ENCODE results near the gene AFAP1.

The AFAP1 gene

GRCh38 chr4:7842384-7843279 lies 97.0 kb downstream of the AFAP1 start:
- DNase-seq: peak; percentile 94

GRCh38 chr4:7841894-7842293 lies 97.8 kb downstream of the AFAP1 start:
- no peak for TF ChIP-seq CTCF (IDR thresholded peaks at IDR 0.05; ENCODE audit: low read depth, low read length, missing control alignments)
- Histone ChIP-seq H3K27ac (peak overlapping the region; percentile 98), H3K36me3 (replicated peaks) (peaks cover 56% of the 10 kb centered on the region), H3K27me3 (replicated peaks) (no peaks in the 10 kb centered on the region), H3K4me3 (ENCODE audit: low read depth, low read length) (no peak overlapping the region)
- in situ Hi-C loops (cut with HindIII; ENCODE audit: low pct_ligation_motif_present, low sequenced_read_pairs): no loop called here
- no peak for DNase-seq

More at GRCh38 chr4:7842384-7843279, 97.0 kb downstream of the AFAP1 start:
- peaks cover 48% of the 10 kb centered on the region for H3K36me3 ChIP-seq (replicated peaks)
- no peaks in the 10 kb centered on the region for H3K27me3 ChIP-seq (replicated peaks)
- no peak for TF ChIP-seq CTCF (IDR thresholded peaks at IDR 0.05; ENCODE audit: low read depth, low read length, missing control alignments)
- peak overlapping the region; percentile 98 for H3K27ac ChIP-seq
- H3K4me3 ChIP-seq (ENCODE audit: low read depth, low read length): peak overlapping the region; percentile 26
- in situ Hi-C loops (cut with HindIII; ENCODE audit: low pct_ligation_motif_present, low sequenced_read_pairs): no loop called here

- no peak overlapping the region for H3K4me3 ChIP-seq (ENCODE audit: low read depth, low read length)
- DNase-seq: no peak
- peak overlapping the region; percentile 98 for H3K27ac ChIP-seq
- peaks cover 56% of the 10 kb centered on the region for H3K36me3 ChIP-seq (replicated peaks)
- in situ Hi-C loops (cut with HindIII; ENCODE audit: low pct_ligation_motif_present, low sequenced_read_pairs): no loop called here
- TF ChIP-seq CTCF (IDR thresholded peaks at IDR 0.05; ENCODE audit: low read depth, low read length, missing control alignments): no peak
- no peaks in the 10 kb centered on the region for H3K27me3 ChIP-seq (replicated peaks)
These were observed 98.6 kb downstream of the AFAP1 start for GRCh38 chr4:7841071-7841470.

GRCh38 chr4:7839856-7840255 lies 99.8 kb downstream of the AFAP1 start:
- in situ Hi-C loops (cut with HindIII; ENCODE audit: low pct_ligation_motif_present, low sequenced_read_pairs): no loop called here
- no peaks in the 10 kb centered on the region for H3K27me3 ChIP-seq (replicated peaks)
- peaks cover 59% of the 10 kb centered on the region for H3K36me3 ChIP-seq (replicated peaks)
- no peak for TF ChIP-seq CTCF (IDR thresholded peaks at IDR 0.05; ENCODE audit: low read depth, low read length, missing control alignments)
- no peak for DNase-seq
- no peak overlapping the region for H3K27ac ChIP-seq
- no peak overlapping the region for H3K4me3 ChIP-seq (ENCODE audit: low read depth, low read length)

- in situ Hi-C loops (cut with HindIII; ENCODE audit: low pct_ligation_motif_present, low sequenced_read_pairs): no loop called here
- Histone ChIP-seq H3K4me3 (ENCODE audit: low read depth, low read length) (no peak overlapping the region), H3K27me3 (replicated peaks) (no peaks in the 10 kb centered on the region), H3K27ac (no peak overlapping the region), H3K36me3 (replicated peaks) (peaks cover 60% of the 10 kb centered on the region)
- DNase-seq: no peak
- TF ChIP-seq CTCF (IDR thresholded peaks at IDR 0.05; ENCODE audit: low read depth, low read length, missing control alignments): no peak
These were observed 101.4 kb downstream of the AFAP1 start for GRCh38 chr4:7838136-7838782.

All from brain microvascular endothelial cell (primary cell).